Right lobe of liver (tissue), 6 donors: ENCODE data around the gene LGI4. TPM values are rescaled to one million over a fixed set of nuclear protein-coding genes. Genes with fewer than 3 reads are reported as not detected.

Experiments
- ATAC-seq, 4 donors: fragments of 200-7000 bp; cut with Tn5 transposase; one replicate each; pipeline ENCODE4 v1.9.1; 2020; ENCODE audit warnings: mild to moderate bottlenecking in 4 of 4, moderate library complexity in 4 of 4
- DNase-seq, 3 donors: peaks; one replicate each; pipeline ENCODE4 v3.0.0-alpha.2; 2020
- H3K27ac ChIP-seq, 3 donors: fragments of 200-600 bp; one replicate each; pipeline ENCODE4 v1.8.0; 2022
- H3K27me3 ChIP-seq, 2 donors: fragments of 200-600 bp; one replicate each; pipeline ENCODE4 v1.8.0; 2022
- H3K36me3 ChIP-seq, 4 donors: fragments of 200-600 bp; sonication (generic) in 1 of 4; one replicate each; pipeline versions ENCODE4 v1.5.1 to v1.8.0; 2017 to 2022; ENCODE audit warnings: control low read depth in 1 of 4
- H3K4me1 ChIP-seq, 4 donors: fragments of 200-600 bp; sonication (generic) in 1 of 4; one replicate each; pipeline versions ENCODE4 v1.5.1 to v1.8.0; 2017 to 2022; ENCODE audit warnings: control low read depth in 1 of 4
- H3K4me3 ChIP-seq, 3 donors: fragments of 200-600 bp; one replicate each; pipeline ENCODE4 v1.8.0; 2022
- H3K9me3 ChIP-seq, 4 donors: fragments of 200-600 bp; sonication (generic) in 1 of 4; one replicate each; pipeline versions ENCODE4 v1.5.1 to v1.8.0; 2017 to 2022; ENCODE audit warnings: control low read depth in 1 of 4
- CTCF ChIP-seq, 4 donors: fragments of 200-600 bp in 3 of 4; fragments of 450-650 bp in 1 of 4; IDR thresholded peaks; one replicate each; pipeline versions ENCODE4 v1.5.1 to v1.8.0; 2016 to 2022; ENCODE audit warnings: antibody characterized with exemption in 4 of 4, mild to moderate bottlenecking in 2 of 4
- POLR2A ChIP-seq: fragments of 450-650 bp; IDR thresholded peaks from one replicate; pipeline ENCODE4 v1.6.1; 2017; ENCODE audit warnings: antibody characterized with exemption, mild to moderate bottlenecking
- WGBS: methylation state at CpG from one replicate; pipeline ENCODE4 v1.1.6; 2018; ENCODE audit warnings: low coverage, low lambda C conversion rate; ENCODE audit not compliant: insufficient coverage; ENCODE audit errors: missing lambda C conversion rate; 5-methylcytosine and 5-hydroxymethylcytosine counted together
- intact Hi-C, 2 donors: fragments of 100-400 bp; cut with DNase I; formaldehyde crosslinking; loops; one replicate each; pipeline versions ENCODE4 v1.11.2 to v1.14.1; 2022
- total RNA-seq, 6 experiments: library from RNA; depleted of rRNA in 2 of 6; stranded (reverse); fragments of >200 nt in 2 of 6; fragmentation: NEBNext Ultra II Directional in 3 of 6; extraction: Animal tissue kit (Norgen Biotek cat#: 25700) in 3 of 6; gene quantifications; one replicate each; pipeline versions ENCODE4 v1.1.0 to v1.2.4, GENCODE V29; 2016 to 2023
- donor health status: DM: no; HTN: yes; CAD: no.
- donor health status: DM: no; HTN: no; CAD: no.
- donor health status: DM: no; HTN: no; CAD: no.
- donor health status: DM: no; HTN: yes; CAD: no.
- donor health status: DM: no; HTN: yes; CAD: no.

The LGI4 gene
- total RNA-seq, 6 experiments from 2014 or later = 0.99 to 2.0 (median 1.5) TPM

GRCh38 chr19:35112995-35113688, 21.7 kb downstream of the LGI4 start:
- ATAC-seq = no peak
- Histone ChIP-seq H3K4me1 (peaks cover 0 to 7% (median 0%) of the 10 kb centered on the region in 4 donors), H3K9me3 (no peaks in the 10 kb centered on the region), H3K27ac (no peak overlapping the region), H3K27me3 (no peaks in the 10 kb centered on the region), H3K36me3 (no peaks in the 10 kb centered on the region), H3K4me3 (no peak overlapping the region)
- WGBS = 73% methylated on average over 9 of the region's 15 CpGs
- DNase-seq = no peak
- intact Hi-C loops = no loop called here
- TF ChIP-seq POLR2A (no peak), CTCF (IDR thresholded peaks at IDR 0.05) (no peak)

DNA sequence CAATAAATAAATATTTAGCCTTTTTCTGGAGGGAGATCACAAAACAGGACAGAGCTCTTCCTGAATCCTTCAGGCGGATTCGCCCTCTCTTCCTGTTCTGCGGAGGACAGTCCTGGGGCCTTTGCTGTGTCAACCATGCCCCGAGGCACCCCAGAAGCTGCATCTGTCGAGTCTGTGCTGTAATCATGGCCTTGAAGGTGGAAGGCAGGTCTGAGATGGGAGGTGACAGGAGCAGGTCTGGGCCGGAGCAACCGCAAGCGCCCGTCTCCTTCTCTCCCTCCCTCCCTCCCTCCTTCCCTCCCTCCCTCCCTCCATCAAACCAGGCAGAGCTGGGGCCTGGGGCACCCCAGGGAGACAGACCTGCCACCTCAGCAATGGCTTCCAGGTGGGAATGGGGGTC, 23.9 kb downstream of the LGI4 start:
- Histone ChIP-seq H3K4me3 (no peak overlapping the region), H3K27ac (no peak overlapping the region), H3K4me1 (peaks cover 0 to 7% (median 0%) of the 10 kb centered on the region in 4 donors), H3K27me3 (no peaks in the 10 kb centered on the region), H3K9me3 (no peaks in the 10 kb centered on the region), H3K36me3 (no peaks in the 10 kb centered on the region)
- ATAC-seq = no peak
- intact Hi-C loops = no loop called here
- DNase-seq = no peak
- TF ChIP-seq CTCF (IDR thresholded peaks at IDR 0.05) (no peak), POLR2A (no peak)
- WGBS = 70% methylated on average over 9 of the region's 9 CpGs

GRCh38 chr19:35109395-35110112, 25.3 kb downstream of the LGI4 start:
- H3K36me3 ChIP-seq = no peaks in the 10 kb centered on the region
- TF ChIP-seq CTCF (IDR thresholded peaks at IDR 0.05) (no peak), POLR2A (no peak)
- H3K9me3 ChIP-seq = no peaks in the 10 kb centered on the region
- no peak overlapping the region for H3K27ac ChIP-seq
- intact Hi-C loops = no loop called here
- WGBS = 75% methylated on average over 10 of the region's 22 CpGs
- no peak for DNase-seq
- ATAC-seq = no peak
- no peak overlapping the region for H3K4me3 ChIP-seq
- H3K4me1 ChIP-seq = peaks cover 0 to 3% (median 0%) of the 10 kb centered on the region in 4 donors
- no peaks in the 10 kb centered on the region for H3K27me3 ChIP-seq

DNA sequence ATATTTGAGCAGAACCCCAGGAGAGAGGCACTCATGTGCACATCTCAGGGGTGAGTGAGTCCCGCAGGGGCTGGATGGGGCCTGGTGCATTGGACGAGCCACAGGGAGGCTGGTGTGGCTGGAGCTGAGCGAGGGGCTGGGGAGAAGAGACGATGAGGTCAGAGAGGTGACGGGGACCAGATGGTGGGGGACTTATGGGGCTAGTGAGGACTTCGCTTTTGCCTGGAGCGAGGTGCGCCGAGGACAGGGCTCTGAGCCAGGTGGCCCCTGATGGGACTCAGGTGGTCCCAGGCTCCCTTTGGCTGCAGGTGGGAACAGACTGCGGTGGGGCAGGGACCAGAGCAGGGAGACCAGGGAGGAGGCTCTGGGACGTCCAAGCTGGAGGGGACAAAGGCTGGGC, 26.1 kb downstream of the LGI4 start:
- Histone ChIP-seq H3K4me1 (no peaks in the 10 kb centered on the region), H3K27ac (no peak overlapping the region), H3K27me3 (no peaks in the 10 kb centered on the region), H3K9me3 (no peaks in the 10 kb centered on the region), H3K4me3 (no peak overlapping the region), H3K36me3 (no peaks in the 10 kb centered on the region)
- DNase-seq (no peak), ATAC-seq (no peak)
- intact Hi-C loops = no loop called here
- TF ChIP-seq CTCF (IDR thresholded peaks at IDR 0.05) = no peak
- TF ChIP-seq POLR2A = no peak
- WGBS = 82% methylated on average over 7 of the region's 11 CpGs
